Stimulated activated CD8-positive, alpha-beta memory T cell treated with anti-CD3 and anti-CD28 coated beads, Interleukin-12 subunit alpha, Interleukin-12 subunit beta, amount 100 ng/mL, for 24 hours (primary cell): ENCODE measurements around the gene DIP2B.
"Not testable (repeated sequence)": the region's sequence is repeated elsewhere in the genome, so short reads cannot be mapped to it uniquely, and the experiment has no call there.

Source experiments
- DNase-seq: peaks from one replicate; pipeline ENCODE4 v3.0.0-alpha.2; 2020; ENCODE audit errors: extremely low read depth

Gene DIP2B

DNA sequence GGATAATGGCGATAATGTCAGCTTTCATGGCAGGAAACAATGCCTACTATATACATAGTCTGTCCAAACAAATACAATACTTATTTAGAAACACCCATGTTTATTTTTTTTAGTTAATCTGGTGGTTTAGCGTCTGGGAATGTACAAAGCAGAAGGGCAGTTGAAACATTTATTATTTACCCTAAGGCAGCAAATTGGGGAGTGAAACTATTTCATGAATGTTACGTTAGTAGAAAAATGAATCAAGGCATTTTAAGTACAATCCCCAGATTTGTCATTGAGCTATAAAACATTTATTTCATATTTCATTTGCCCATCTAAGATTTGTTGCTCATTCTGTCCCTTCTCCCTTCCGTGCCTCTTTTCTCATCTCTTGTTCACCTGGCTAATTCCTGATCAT lies 172.0 kb downstream of the DIP2B start:
- DNase-seq = no peak

DNA sequence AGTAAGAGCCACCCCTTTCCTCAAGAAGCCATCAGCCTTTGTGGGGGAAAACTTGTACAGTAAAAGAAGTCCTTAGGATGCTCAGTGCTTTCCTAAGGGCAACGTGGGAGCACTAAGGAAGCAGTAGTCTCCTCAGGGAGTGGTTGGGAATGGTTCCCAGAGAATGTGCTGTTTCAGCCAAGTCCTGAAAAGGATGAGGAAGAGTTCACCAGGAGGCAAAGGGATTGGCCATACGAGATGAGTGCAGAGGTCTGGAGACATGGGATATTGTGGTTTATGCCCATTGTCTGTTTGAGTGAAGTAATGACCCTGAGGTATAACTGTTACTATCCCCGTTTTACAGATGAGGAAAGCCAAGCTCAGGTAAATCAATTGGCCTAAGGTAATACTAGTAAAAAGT lies 173.1 kb downstream of the DIP2B start:
- no peak for DNase-seq

DNA sequence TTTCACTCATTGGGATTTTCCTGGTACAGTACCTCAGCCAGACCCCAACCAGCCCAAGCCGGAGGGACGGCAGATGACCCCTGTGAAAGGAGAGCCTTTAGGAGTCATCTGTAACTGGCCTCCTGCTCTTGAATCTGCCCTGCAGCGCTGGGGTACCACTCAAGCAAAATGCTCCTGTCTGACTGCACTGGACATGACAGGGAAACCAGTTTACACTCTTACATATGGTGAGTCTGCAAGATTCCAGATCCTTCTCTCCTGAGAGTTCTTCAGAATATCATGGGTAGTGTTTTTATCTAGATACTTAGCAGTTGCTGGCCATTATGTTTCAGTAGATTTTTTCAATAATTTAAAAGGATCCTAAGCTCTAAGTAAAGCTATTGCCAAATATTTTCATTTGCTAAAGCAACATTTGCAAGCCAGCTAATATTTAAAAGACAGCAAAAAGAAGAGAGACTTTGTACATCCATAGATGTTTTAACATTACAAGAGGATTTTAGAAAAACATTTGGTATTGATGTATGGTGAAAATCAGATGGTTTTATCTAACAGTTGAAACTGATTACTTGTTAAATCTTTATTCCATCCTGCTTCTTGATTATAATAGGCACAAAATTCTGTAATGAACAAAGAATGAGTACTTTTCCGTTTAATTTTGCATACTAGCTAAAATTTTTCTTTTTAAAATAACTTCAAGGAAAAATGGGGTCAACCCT lies 174.0 kb downstream of the DIP2B start:
- no peak for DNase-seq

DNA sequence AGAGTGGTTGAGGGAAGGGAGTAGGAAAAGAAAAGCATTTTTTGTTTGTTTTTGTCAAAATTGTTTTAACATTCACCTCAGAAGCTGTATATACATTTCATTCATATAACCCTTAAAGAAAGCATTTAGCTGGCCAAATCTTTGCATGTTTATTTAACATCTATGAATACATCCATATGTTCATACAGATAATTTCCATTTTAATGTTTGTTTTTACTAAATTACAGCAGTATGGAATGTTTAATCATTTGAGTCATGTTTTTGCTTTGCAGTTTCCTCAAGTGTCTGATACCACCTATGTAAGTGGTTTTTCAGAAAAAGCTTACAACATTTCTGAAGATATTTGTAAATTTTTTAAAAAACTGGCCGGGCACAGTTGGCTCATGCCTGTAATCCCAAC lies 174.8 kb downstream of the DIP2B start:
- DNase-seq = no peak

DNA sequence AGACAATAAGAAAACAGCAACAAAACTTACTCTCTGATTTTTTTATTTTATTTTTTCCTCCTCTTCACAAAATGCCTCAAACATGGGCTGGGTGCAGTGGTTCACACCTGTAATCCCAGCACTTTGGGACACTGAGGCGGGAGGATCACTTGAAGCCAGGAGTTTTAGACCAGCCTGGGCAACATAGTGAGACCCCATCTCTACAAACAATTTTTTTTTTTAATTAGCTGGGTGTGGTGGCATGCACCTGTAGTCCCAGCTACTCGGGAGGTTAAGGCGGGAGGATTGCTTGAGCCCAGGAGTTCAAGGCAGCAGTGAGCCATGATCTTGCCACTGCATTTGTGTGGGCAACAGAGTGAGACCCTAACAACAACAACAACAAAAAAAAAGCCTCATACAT lies 176.3 kb downstream of the DIP2B start:
- not testable (repeated sequence) for DNase-seq

DNA sequence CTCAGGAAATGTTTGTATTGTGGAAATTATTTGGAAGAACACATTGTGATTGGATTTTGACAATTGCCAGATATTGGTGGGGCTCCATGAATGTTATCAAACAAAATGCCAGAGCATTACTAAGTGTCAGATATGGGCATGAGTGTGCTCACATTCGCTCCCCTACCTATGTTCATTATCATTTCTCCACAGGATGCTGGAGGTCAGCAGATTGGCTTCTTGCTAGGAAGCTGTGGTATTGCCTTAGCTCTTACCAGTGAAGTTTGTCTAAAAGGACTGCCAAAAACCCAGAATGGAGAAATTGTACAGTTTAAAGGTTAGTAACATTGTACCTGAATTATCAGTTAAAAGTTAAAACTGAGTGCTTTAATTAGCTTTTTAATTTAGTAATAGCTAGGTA lies 180.9 kb downstream of the DIP2B start:
- DNase-seq = no peak

DNA sequence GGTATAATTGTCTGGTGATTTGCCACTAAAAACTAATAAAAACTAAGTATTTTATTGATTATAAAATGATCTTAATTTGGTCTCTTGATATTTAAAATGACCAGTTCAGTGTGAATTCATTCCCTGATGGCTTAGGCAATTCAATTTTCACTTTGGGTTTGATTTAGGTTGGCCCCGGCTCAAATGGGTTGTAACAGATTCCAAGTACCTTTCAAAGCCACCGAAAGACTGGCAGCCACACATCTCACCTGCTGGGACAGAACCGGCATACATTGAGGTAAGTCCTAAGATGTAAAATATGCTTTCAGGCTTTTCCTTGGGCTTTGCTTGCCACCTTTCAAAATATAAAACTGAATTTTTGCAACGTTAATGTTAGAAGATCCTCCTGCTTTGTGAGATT lies 181.6 kb downstream of the DIP2B start:
- no peak for DNase-seq

DNA sequence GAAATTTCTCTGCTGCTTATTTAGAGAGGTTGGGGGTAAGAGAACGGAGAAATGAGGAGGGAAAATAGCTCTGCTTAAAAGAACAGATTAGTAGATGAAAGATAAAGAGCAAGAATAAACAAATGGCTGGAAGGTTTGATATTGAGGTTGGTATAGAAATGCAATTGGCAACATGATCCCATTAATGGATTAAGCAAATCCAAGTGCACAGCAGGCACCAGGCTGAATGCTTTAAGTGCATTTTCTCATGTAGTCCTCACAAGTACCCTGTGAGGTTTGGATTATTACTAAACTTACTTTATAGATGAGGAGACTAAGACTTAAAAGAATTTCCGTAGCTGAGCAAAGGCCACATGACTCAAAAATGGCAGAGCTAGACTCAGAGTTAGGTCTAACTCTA lies 182.2 kb downstream of the DIP2B start:
- no peak for DNase-seq

DNA sequence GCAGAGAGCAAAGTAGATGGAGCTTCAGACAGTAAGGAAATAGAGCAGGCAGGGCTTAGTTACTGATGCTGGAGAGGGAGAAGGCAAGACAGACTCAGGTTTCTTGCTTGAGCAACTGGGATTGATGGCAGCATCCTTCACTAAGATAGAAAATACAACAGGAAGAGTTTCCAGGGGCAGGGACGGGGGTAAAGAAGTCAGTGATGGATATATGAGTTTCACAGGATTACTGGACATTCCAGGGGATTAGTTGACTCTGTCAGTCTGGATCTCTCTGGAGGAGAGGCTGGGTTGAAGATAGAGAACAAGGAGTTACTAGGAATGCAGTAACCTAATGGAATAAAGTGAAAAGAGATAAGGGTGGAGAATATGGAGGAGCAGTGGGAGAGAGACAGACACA lies 184.7 kb downstream of the DIP2B start:
- no peak for DNase-seq

DNA sequence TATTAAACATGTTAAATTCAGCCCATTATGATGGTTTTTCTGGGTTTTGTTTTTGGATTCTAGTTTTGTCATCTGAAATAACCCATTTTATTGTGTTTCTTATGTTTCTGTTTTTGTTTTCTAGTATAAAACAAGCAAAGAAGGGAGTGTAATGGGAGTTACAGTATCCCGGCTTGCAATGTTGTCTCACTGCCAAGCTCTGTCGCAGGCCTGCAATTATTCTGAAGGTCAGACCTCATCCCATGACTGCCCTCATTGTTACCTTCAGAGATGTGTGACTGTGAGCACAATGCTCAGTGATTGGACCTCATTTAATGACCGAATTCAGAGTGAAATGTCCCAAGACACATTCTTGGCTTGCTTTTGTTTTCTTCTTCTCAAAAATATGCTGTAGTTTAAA lies 186.1 kb downstream of the DIP2B start:
- no peak for DNase-seq

DNA sequence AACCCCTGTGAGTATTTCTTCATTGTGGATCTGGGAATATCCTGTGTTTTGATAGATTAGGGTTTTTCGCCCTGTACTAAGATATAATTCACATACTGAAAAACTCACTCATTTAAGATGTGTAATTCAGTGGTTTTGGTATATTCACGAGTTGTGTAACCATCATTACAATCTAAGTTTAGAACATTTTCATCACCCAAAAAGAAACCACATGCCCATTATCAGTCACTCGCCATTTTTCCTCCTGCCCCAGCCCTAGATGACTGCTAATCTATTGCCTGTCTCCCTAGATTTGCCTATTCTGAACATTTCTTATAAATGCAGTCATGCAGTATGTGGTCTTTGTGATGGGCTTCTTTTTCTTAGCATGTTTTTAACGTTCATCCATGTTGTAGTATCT lies 191.2 kb downstream of the DIP2B start:
- DNase-seq = no peak

DNA sequence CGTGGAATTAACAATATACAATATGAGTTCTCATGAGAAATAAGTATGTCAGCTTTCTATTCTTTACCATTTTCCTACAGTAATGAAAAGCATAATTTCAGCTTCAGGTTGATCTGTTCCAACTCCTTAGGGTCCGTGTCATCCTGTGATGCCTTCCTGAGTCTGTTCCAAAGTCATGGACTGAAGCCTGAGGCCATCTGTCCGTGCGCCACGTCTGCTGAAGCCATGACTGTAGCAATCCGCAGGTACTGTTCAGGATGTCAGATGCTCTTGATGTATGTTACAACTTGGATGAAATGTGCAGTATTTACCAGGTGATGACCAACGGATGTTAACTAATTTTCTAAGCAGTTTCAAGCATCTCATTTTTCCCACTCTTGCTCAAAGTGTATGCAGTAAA lies 192.1 kb downstream of the DIP2B start:
- DNase-seq = no peak

DNA sequence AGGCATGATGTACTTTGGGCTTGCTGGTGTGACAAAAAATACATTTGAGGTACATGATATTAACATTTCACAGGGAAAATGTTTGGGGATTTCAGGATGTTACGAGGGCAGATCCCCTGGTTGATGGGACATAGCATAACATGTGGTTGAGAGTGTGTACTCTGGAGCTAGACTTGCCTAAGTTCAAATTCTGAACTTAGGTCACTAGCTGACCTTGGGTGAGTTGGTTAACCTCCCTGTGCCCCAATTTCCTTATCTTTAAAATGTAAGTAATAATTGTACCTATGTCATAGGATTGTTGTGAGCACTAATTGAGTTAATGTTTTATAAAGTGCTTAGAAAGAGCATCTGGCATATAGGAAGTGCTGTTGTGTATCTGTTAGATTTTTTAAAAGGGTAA lies 194.4 kb downstream of the DIP2B start:
- no peak for DNase-seq

DNA sequence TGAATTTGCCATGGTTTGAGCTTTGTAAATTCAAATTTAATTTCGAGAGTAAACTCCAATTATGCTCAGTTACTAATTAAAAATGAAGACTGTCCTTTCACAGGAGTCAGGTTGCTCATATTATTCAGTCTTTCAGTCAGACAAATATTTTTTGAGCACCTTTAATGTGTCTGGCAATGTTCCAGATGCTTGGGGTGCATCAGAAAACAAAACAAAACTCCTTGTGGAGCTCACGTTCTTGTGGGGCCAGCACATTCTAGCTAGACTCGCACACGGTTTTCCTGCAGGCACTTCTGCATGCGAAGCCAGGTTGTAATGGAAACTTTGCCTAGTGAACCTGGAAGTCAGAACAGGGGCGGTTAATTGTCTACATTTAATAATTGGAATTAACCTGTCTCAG lies 195.2 kb downstream of the DIP2B start:
- DNase-seq = no peak

DNA sequence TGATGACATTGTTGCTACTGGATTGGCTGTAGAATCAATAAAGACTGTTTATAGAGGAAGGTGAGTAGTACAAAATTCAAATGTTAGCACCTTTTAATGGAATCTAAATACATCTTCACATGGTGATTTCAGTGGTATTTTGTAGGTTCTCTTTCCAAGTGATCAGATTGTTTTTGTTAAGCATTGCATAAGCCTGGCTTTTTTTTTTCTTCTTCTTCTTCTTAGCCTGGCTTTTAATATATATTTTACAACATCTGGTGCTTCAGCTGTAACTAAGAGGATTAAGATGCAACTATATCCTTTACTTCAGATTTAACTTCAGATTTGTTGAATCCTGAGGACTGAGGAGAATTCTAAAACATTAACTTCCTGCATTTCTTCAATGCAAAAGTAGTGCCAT lies 201.8 kb downstream of the DIP2B start:
- DNase-seq = no peak

DNA sequence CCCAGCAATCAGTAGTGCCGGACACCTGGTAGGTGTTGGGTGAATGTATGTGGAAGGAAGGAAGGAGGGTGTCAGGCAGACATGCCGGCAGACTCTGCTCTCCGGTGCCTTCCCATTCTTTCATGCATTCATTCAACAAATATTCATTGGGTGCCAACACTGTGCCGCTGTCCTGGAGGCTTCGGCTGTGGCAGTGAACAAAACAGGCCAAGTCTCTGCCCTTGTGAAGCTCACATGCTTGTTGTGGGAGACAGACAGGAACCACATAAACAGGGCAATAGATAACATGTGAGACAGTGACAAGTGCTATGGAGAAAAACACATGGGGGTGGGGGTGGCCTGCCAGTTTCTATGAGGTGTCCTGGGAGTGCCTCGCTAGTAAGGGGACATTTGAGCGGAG lies 202.6 kb downstream of the DIP2B start:
- DNase-seq = no peak

DNA sequence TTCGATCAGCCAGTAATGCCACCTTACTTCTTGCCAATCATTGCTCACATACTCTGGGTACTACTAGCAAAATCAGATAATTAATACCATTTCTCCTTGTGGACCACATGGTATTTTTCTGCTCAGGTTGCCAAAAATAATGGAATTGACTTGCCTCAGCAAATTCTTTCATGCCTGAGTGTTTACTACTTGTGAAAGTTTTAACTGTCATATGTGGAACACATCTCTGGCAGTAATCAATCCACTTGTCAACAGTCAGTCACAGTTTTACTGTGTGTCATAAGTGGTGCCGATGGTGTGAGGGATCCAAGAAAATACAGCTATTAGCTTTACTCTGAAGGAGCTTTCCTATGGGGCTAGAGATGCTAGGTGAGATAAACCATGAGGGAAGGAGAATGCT lies 203.8 kb downstream of the DIP2B start:
- no peak for DNase-seq

DNA sequence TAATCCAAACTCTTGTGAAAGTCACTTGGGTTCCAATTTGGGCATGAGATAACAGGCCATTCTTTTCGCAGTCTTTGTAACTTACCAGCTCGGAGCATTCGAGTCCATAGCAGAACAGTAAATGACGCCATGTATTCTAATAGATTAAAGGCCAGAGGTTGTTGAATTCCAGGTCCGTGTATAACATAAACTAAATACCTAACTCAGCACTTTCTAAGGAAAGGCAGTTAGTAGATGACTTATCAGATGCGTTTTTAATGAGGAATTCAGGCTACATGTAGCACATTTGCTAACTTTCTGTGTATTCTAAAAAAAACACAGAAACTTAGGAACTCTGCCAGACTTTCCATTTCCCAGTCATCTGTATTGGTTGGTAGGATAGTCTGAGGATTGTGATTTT lies 206.3 kb downstream of the DIP2B start:
- DNase-seq = no peak

DNA sequence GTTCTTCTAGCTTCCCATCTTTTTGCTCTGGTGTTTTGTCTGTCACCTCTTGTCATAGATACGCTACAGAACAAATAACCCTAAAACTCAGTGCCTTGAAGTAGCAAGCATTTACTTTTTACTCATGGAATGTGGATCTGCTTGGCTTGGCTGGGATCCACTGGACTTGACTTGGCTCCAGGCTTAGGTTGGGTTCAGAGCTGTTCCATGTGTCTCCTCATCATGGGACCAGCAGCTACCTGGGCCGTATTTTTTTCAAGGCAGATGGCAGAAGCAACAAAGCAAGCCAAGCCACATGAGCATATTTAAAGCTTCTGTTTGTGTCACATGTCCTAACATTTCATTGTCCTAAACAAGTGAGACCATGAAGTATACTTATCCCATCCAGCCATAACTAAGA lies 210.4 kb downstream of the DIP2B start:
- no peak for DNase-seq

DNA sequence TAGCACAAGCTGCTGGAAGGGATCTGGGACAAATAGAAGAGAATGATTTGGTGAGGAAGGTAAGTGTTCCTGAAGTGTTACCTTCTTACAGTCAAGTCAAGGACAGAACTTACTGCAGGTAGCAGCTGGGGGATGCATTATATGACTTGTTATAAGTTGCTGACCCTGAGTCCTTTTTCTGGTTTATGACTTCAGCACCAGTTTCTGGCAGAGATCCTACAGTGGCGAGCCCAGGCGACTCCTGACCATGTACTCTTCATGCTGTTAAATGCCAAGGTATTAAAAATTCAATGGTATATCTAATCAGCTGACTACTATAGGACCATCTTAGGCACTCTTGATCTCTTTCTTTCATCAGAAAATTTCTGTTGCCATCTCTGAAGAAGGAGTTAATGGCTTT lies 214.0 kb downstream of the DIP2B start:
- no peak for DNase-seq

DNA sequence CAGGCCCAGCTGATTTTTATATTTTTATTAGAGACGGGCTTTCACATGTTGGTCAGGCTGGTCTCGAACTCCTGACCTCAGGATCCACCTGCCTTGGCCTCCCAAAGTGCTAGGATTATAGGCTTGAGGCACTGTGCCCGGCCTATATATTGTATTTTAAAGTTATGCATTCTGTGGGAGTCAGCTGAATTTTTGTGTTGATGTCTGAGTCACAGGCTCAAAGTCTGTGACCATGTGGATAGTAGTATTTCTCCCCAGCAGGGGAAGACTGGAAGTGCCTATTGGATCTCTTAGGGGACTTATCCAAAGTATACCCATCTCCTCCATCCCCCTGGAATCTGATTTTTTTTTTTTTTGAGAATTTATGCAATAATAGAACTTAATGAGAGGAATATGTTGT lies 215.3 kb downstream of the DIP2B start:
- DNase-seq = no peak

DNA sequence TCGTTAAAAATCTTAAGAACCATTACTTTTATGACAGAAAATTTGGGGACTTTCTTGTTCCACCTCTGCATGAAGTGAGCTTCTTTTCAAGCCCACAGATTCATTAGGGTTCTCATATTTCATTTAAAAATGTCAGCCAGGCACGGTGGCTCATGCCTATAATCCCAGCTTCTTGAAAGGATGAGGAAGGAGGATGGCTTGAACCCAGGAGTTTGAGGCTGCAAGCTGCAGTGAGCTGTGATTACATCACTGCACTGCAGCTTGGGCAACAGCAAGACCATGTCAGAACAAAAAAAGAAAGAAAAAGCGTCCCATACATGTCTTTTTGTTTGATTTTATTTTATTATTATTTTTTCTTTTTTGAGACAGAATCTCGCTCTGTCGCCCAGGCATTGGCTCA lies 215.7 kb downstream of the DIP2B start:
- no peak for DNase-seq

DNA sequence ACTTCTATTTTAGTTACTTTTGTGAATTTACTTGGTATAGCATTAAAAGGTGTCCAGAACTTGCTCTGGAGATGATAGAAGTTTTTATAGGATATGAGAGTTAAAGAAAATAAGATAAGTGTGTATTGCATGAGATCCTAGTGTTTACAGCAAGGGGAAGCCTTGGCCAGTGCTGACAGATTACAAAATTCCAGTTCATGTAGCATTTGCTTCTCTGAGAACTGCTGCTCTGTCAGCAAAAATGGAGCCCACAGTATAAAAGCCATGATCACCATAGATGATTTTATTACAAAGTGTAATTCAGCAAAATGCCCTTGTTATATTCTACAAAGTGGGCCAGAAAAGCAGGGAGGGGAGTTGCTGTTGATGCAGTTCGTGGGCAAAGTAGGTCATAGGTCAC lies 219.1 kb downstream of the DIP2B start:
- DNase-seq = no peak
